Measurements from ENCODE around the gene RBM47.

Gene RBM47

DNA sequence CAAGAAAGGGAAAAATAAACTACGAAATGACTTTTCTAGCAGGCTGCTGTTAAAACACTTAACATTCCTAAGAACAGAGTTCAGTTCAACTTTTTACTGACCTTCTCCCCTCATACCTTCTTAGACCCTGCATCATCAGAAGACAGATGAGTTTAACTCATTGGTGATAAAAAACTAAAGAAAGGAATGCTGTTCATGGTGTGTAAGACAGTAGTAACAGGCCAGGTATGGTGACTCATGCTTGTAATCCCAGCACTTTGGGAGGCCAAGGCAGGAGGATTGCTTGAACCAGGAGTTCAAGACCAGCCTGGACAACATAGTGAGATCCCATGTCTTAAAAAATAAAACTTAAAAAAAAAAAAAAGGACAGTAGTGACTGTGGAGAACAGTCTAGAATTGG, 16.2 kb downstream of the RBM47 start:
- Mint-ChIP-seq H3K27ac (no peak overlapping the region), H3K4me1 (ENCODE audit: low read depth) (peaks cover 12% of the 10 kb centered on the region), H3K36me3 (ENCODE audit: low read depth) (peaks cover 7% of the 10 kb centered on the region), H3K27me3 (ENCODE audit: low read depth) (no peaks in the 10 kb centered on the region), H3K4me3 (no peak overlapping the region), H3K9me3 (no peaks in the 10 kb centered on the region)

DNA sequence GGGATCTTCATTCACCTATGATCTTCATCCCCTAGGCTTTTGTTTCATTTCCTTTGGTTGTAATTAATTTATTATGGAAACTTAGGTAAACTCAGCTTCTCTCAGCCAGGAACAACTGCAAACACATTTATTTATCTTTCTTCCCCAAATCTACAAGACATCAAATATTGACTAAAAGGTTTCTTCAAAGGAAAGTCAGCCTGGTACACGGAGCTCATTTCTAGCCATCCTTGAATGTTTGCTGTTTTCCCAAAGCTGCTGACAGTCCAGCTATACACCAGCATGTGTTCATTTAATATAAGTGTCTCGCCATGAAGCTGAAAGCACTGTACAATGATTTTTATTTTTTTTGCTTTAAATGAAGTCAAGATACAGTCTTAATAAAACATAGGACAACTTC, 16.8 kb downstream of the RBM47 start:
- Mint-ChIP-seq H3K36me3 (ENCODE audit: low read depth) (peaks cover 7% of the 10 kb centered on the region), H3K9me3 (no peaks in the 10 kb centered on the region), H3K27me3 (ENCODE audit: low read depth) (no peaks in the 10 kb centered on the region), H3K4me1 (ENCODE audit: low read depth) (peaks cover 12% of the 10 kb centered on the region), H3K27ac (no peak overlapping the region), H3K4me3 (no peak overlapping the region)

DNA sequence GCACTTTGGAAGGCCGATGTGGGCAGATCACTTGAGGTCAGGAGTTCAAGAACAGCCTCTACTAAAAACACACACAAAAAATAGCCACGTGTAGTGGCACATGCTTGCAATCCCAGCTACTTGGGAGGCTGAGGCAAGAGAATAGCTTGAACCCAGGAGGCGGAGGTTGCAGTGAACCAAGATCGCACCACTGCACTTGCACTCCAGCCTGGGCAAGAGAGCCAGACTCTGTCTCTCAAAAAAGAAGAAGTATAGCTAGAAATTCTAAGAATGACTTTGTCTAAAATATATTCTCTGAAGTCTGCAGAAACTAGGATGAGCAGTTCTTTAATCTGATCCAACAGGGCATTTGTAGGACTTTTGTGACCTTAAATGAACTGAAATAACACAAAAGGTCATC, 17.4 kb downstream of the RBM47 start:
- no peak overlapping the region for H3K27ac Mint-ChIP-seq
- peaks cover 7% of the 10 kb centered on the region for H3K36me3 Mint-ChIP-seq (ENCODE audit: low read depth)
- H3K9me3 Mint-ChIP-seq = no peaks in the 10 kb centered on the region
- H3K4me1 Mint-ChIP-seq (ENCODE audit: low read depth) = peaks cover 12% of the 10 kb centered on the region
- no peak overlapping the region for H3K4me3 Mint-ChIP-seq
- H3K27me3 Mint-ChIP-seq (ENCODE audit: low read depth) = no peaks in the 10 kb centered on the region

DNA sequence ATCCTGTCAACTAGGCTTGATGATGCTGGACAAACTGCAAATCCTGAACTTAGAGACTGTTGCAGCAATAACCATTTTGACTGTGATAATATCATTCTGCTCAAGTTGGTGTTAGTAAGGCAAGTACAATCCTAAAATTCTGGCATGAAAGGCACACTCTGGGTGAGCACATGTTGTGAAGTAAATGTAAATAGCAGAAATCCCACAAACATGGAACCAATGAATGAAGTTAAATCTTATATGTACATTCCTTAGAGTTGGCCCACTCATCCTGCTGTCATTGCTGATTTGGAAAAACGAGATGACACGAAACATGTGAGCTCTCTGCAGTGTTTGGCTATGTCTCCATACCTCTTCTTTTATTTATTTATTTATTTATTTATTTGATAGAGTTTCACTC, 21.0 kb downstream of the RBM47 start:
- Mint-ChIP-seq H3K9me3 (no peaks in the 10 kb centered on the region), H3K4me1 (ENCODE audit: low read depth) (no peaks in the 10 kb centered on the region), H3K27me3 (ENCODE audit: low read depth) (no peaks in the 10 kb centered on the region), H3K27ac (no peak overlapping the region), H3K36me3 (ENCODE audit: low read depth) (peaks cover 7% of the 10 kb centered on the region), H3K4me3 (no peak overlapping the region)

DNA sequence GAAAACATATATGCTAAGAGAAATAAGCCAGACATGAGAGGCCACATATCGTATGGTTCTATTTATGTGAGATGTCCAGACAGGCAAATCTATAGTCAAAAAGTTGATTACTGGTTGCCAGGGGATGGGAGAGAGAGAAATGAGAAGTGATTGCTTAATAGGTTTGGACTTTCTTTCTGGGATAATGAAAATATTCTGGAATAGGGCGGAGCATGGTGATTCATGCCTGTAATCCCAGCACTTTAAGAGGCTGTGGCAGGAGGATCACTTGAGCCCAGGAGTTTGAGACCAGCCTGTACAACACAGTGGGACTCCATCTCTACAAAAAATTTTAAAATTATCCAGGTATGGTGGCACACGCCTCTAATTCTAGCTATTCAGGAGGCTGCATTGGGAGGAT, 22.4 kb downstream of the RBM47 start:
- Mint-ChIP-seq H3K27me3 (ENCODE audit: low read depth) (no peaks in the 10 kb centered on the region), H3K27ac (no peak overlapping the region), H3K4me3 (no peak overlapping the region), H3K4me1 (ENCODE audit: low read depth) (no peaks in the 10 kb centered on the region), H3K9me3 (no peaks in the 10 kb centered on the region), H3K36me3 (ENCODE audit: low read depth) (peaks cover 3% of the 10 kb centered on the region)

DNA sequence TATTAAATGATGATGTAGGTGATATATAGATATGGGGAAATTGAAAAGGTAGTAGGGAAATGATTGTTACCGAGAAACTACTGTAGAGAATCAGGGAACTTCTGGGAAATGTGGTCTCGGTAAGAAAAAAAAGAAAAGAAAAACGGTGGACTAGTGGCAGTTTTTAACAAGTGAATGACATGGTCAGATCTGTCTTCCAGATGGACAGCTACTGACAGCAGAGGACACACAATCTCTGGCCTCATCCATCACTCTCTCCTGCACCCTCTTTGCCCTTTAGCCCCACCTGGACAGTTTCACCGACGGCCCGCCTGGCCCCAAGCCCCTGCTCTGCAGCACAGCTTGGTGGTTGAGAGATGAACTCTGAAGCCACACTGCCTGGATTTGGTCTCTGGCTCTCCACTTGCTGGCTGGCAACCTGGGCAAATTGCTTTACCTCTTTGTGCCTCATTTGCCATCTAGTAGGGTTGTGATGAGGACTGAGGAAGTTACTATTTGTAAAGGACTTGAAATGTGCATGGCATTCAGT, 23.4 kb downstream of the RBM47 start:
- no peaks in the 10 kb centered on the region for H3K27me3 Mint-ChIP-seq (ENCODE audit: low read depth)
- H3K4me3 Mint-ChIP-seq = no peak overlapping the region
- H3K27ac Mint-ChIP-seq = no peak overlapping the region
- H3K36me3 Mint-ChIP-seq (ENCODE audit: low read depth) = peaks cover 1% of the 10 kb centered on the region
- H3K9me3 Mint-ChIP-seq = no peaks in the 10 kb centered on the region
- peaks cover under 1% of the 10 kb centered on the region for H3K4me1 Mint-ChIP-seq (ENCODE audit: low read depth)

DNA sequence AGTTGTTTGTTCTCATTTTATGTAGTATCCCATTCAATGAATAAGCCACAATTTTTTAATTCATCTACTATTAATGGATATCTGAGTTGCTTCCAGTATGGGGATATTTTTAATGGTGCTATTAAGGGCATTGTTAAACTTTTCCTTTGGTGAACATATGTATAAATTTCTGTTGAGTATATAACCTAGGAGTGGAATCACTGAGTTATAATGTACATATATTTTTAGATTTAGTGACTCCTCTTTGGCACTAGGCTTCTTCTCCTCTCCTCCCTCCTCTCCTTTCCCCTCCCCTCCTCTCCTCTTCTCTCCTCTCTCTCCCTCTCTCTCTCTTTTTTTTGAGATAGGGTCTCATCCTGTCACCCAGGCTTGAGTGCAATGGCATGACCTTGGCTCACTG, 26.4 kb downstream of the RBM47 start:
- Mint-ChIP-seq H3K36me3 (ENCODE audit: low read depth) (peaks cover 1% of the 10 kb centered on the region), H3K27ac (no peak overlapping the region), H3K4me3 (no peak overlapping the region), H3K4me1 (ENCODE audit: low read depth) (peaks cover 1% of the 10 kb centered on the region), H3K9me3 (no peaks in the 10 kb centered on the region), H3K27me3 (ENCODE audit: low read depth) (no peaks in the 10 kb centered on the region)

DNA sequence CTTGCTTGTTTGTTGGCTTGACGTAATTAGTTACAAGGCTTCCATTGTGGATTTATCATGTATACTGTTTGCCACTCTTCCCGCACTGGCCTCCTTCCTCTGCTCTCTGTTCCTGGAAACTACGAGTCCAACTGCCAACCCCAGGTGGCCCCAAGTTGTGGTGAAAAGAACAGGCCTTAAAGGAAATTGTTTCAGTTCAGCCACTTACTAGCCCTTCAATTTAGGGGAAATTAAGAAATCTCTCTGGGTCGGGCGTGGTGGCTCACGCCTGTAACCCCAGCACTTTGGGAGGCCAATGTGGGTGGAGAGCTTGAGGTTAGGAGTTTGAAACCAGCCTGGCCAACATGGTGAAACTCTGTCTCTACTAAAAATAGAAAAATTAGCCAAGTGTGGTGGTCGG, 28.0 kb downstream of the RBM47 start:
- Mint-ChIP-seq H3K9me3 (no peaks in the 10 kb centered on the region), H3K27me3 (ENCODE audit: low read depth) (no peaks in the 10 kb centered on the region), H3K4me3 (no peak overlapping the region), H3K4me1 (ENCODE audit: low read depth) (peaks cover 1% of the 10 kb centered on the region), H3K27ac (no peak overlapping the region), H3K36me3 (ENCODE audit: low read depth) (peaks cover 1% of the 10 kb centered on the region)

DNA sequence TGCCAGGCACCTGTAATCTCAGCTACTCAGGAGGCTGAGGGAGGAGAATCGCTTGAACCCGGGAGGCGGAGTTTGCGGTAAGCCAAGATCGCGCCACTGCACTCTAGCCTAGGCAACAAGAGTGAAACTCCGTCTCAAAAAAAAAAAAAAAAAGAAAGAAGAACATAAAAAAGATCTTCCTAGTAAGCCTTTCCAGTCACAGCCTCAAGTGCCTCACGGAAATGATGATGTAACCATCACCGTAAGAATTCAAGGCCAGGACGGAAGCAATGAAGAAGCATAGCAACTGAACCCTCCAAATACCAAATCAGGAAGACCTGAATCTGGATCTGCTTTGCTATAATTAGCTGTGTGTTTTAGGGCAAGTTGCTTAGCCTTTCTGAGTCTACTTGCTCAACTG, 28.8 kb downstream of the RBM47 start:
- Mint-ChIP-seq H3K27me3 (ENCODE audit: low read depth) (no peaks in the 10 kb centered on the region), H3K9me3 (no peaks in the 10 kb centered on the region), H3K4me1 (ENCODE audit: low read depth) (peaks cover 1% of the 10 kb centered on the region), H3K4me3 (no peak overlapping the region), H3K27ac (no peak overlapping the region), H3K36me3 (ENCODE audit: low read depth) (peaks cover 4% of the 10 kb centered on the region)

DNA sequence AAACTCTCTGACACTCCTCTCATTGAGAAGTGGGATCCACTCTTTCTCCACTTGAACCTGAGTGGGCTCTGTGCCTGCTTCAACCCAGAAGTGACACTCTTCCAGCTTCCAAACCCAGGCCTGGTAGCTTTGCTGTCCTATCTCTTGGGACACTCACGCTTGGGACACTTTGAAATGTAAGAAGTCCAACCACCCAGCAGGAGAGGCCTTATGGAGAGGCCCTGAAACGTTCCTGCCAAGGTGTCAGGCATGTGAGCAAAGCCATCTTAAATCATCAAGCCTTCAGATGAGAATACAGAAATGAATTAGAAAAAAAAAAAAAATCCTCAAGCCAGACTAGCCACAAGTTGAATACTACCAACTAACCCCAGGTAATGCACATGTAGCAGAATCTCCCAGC, 30.2 kb downstream of the RBM47 start:
- Mint-ChIP-seq H3K4me1 (ENCODE audit: low read depth) (peaks cover 1% of the 10 kb centered on the region), H3K36me3 (ENCODE audit: low read depth) (peaks cover 7% of the 10 kb centered on the region), H3K27me3 (ENCODE audit: low read depth) (no peaks in the 10 kb centered on the region), H3K27ac (no peak overlapping the region), H3K4me3 (no peak overlapping the region), H3K9me3 (no peaks in the 10 kb centered on the region)

DNA sequence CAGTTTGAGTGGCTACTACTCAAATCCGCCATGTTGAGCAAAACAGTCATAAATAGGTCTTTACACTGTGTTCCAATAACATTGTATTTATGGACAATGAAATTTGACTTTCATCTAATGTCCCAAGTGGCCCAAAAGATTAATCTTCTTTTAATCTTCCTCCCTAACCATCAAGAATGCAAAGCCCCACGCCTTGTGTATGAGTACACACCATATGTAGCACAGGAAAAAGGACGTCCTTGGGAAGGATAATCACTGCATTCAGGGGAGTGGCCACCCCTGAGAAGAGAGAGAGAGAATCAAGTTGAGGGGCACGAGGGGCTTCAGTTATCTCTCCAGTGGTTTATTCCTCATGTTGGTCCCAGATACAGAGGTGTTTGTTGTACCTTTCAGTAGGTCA, 33.1 kb downstream of the RBM47 start:
- Mint-ChIP-seq H3K4me1 (ENCODE audit: low read depth) (peaks cover 1% of the 10 kb centered on the region), H3K4me3 (no peak overlapping the region), H3K36me3 (ENCODE audit: low read depth) (peaks cover 6% of the 10 kb centered on the region), H3K27ac (no peak overlapping the region), H3K27me3 (ENCODE audit: low read depth) (no peaks in the 10 kb centered on the region), H3K9me3 (no peaks in the 10 kb centered on the region)

DNA sequence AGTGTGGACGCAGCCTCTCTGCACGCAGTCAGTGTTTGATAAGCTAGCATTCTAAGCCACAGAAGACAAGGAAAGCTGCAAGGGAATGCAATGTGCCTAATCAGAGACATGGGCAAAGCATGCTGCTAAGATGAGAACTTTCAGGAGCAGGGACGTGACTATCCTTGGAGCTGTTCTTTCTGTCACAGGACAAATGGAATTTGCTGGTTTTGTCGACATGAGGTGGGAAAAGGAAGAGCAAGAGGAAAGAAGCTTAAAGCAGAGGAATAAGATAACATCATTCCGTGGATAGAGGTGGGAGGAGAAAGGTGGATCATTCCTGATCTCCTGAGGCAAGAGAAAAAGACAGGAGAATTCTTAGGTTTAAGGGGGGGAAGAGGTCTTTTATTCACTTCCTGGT, 33.7 kb downstream of the RBM47 start:
- Mint-ChIP-seq H3K4me3 (no peak overlapping the region), H3K36me3 (ENCODE audit: low read depth) (peaks cover 6% of the 10 kb centered on the region), H3K4me1 (ENCODE audit: low read depth) (no peaks in the 10 kb centered on the region)

DNA sequence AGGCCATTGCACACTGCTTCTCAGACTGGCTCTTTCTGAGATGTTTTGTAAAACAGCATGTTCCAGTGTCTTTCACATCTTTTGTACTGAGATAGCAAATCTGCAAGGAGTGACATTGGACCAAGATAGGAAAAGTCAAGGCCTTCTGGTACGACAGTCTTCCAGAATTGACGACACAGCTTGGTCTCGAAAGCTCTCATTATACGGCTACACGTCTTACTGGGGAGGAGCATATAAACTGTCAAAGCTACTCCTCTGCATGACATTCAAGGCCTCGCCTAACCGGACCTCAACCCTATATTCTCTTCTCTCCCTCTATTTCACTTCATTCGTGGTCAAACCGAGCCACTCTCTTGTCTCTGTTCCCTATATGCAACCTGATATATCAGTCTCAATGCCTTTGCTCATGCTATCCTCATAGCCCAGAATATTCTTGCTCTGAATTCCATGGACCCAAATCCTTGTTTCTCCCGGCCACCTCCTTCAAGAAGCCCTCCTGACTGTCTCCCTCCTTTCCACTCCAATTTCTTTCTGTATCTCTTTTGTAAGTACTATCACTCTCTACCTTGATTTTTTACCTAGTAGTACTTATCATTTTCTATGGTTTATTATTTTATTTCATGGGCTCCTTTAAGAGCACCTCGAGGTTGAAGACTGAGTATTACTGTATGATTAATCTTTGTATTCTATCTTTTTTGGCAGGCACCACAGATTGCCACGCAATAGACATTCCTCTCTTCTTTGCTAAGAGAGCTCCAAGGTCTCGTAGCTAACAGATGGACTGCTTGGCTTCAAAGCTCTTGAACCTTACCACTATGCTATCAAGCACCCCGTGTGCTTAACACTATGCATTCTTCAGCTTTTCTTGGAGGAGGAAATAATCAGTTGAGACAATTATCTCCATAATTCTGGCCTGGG, 35.1 kb downstream of the RBM47 start:
- Mint-ChIP-seq H3K4me1 (ENCODE audit: low read depth) (no peaks in the 10 kb centered on the region), H3K4me3 (no peak overlapping the region), H3K9me3 (no peaks in the 10 kb centered on the region), H3K27ac (no peak overlapping the region), H3K27me3 (ENCODE audit: low read depth) (no peaks in the 10 kb centered on the region), H3K36me3 (ENCODE audit: low read depth) (peaks cover 6% of the 10 kb centered on the region)

More for the DNA sequence above, 33.7 kb downstream of the RBM47 start:
- no peaks in the 10 kb centered on the region for H3K27me3 Mint-ChIP-seq (ENCODE audit: low read depth)
- no peaks in the 10 kb centered on the region for H3K9me3 Mint-ChIP-seq
- no peak overlapping the region for H3K27ac Mint-ChIP-seq

DNA sequence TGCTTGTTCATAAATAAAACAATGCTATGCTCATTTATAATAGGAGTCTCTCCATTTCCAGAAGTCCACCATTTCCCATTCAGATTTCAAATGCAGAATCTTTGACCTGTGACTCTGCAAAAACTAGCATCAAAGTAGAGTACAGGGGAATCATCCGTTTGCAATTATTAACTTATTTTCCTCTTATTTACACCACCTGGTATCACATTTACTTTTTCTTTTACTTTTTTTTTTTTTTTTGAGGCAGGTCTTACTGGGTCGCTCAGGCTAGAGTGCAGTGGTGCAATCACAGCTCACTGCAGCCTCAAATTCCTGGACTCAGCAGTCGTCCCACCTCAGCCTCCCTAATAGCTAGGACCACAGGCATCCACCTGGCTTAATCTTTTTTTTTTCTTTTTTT, 37.6 kb downstream of the RBM47 start:
- H3K4me3 Mint-ChIP-seq = no peak overlapping the region
- no peak overlapping the region for H3K27ac Mint-ChIP-seq
- peaks cover 1% of the 10 kb centered on the region for H3K4me1 Mint-ChIP-seq (ENCODE audit: low read depth)
- H3K27me3 Mint-ChIP-seq (ENCODE audit: low read depth) = no peaks in the 10 kb centered on the region
- no peaks in the 10 kb centered on the region for H3K9me3 Mint-ChIP-seq
- H3K36me3 Mint-ChIP-seq (ENCODE audit: low read depth) = peaks cover 6% of the 10 kb centered on the region

DNA sequence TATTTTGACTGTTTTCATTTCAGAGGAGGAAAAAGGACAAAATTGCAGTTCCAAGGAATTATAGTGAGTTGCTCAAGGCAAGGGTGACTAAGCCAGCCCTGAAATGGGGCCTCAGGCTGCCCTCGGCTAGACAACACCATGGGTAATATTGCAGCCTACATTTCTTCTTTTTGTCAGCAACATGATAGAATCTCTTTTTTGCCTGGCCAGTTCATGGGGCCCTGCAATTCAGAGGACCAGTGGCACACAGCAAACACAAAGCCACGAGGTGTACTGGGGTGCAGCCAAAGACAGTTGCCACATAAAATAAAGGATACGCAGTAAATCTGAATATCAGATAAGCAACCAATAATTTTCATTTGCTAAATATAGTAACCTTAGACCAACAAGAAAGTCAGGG, 41.8 kb downstream of the RBM47 start:
- no peaks in the 10 kb centered on the region for H3K9me3 Mint-ChIP-seq
- H3K27me3 Mint-ChIP-seq (ENCODE audit: low read depth) = no peaks in the 10 kb centered on the region
- no peak overlapping the region for H3K4me3 Mint-ChIP-seq
- H3K36me3 Mint-ChIP-seq (ENCODE audit: low read depth) = peaks cover 3% of the 10 kb centered on the region
- H3K4me1 Mint-ChIP-seq (ENCODE audit: low read depth) = peaks cover 4% of the 10 kb centered on the region
- no peak overlapping the region for H3K27ac Mint-ChIP-seq

Data from T-helper 1 cell treated with Interleukin-12 subunit alpha and Interleukin-12 subunit beta and Interleukin-4 antibody, amounts not matched to agents 30 μg/mL and 1 μg/mL, for 36 hours (primary cell).